K562 (cell line): Measurements from ENCODE around the gene C13orf42. TPM values are rescaled to one million over a fixed set of nuclear protein-coding genes. Genes with fewer than 3 reads are reported as not detected.

Experiments
- ATAC-seq: fragments of 200-7000 bp; cut with Tn5 transposase; 3 replicates; pipeline ENCODE4 v1.9.1; 2020; ENCODE audit warnings: moderate library complexity
- BruUV-seq: library from RNA; stranded (reverse); fragments of 400-500 nt; replicated peaks from 2 replicates; lab custom pipeline; 2021; lab: Mats Ljungman, UMichigan
- CTCF ChIA-PET: fragments of 300-600 bp; formaldehyde crosslinking; extraction: SDS; loops from one replicate; lab custom pipeline; 2021; ENCODE audit warnings: low intra/inter-chr PET ratio; lab: Yijun Ruan, JAX
- POLR2A ChIA-PET: fragments of 300-600, 350-650 bp; sonication (Branson Sonifier 250); formaldehyde crosslinking; extraction: SDS; loops from one replicate; lab custom pipeline; 2021; ENCODE audit warnings: antibody characterized with exemption, inconsistent platforms; lab: Yijun Ruan, JAX
- DNase-seq, 4 experiments: peaks; one replicate each; pipeline versions ENCODE4 v3.0.0 to v3.0.0-alpha.2; 2011 to 2018; ENCODE audit warnings: low spot score in 3 of 4, mixed read lengths in 3 of 4; ENCODE audit errors: extremely low read depth in 1 of 4
- FAIRE-seq: peaks from 2 replicates; lab custom pipeline; 2011; peaks lifted over from hg19 to GRCh38; lab: Jason Lieb, UNC
- H2AFZ ChIP-seq: 2 replicates; pipeline ENCODE4 v1.6.0; 2011; ENCODE audit warnings: low read depth, low read length, control low read depth, inconsistent platforms
- H3K27ac ChIP-seq: fragments of 200-600 bp; 3 replicates; pipeline ENCODE4 v1.8.0; 2011; ENCODE audit warnings: low read depth, mild to moderate bottlenecking, control low read depth, inconsistent platforms, low read length, moderate library complexity, mixed read lengths; ENCODE audit errors: extremely low read depth
- H3K27me3 ChIP-seq, 2 experiments: fragments of 300-600 bp in 1 of 2; 2 replicates in 1 of 2; 3 replicates in 1 of 2; pipeline versions ENCODE4 v1.6.0 to v1.8.0; 2011; ENCODE audit warnings: inconsistent platforms in 2 of 2, low read length in 2 of 2, mild to moderate bottlenecking in 1 of 2, mixed read lengths in 1 of 2, moderate library complexity in 1 of 2; ENCODE audit not compliant: control insufficient read depth in 2 of 2, insufficient read depth in 2 of 2
- H3K36me3 ChIP-seq: fragments of 300-600 bp; 3 replicates; pipeline ENCODE4 v1.8.0; 2011; ENCODE audit warnings: mild to moderate bottlenecking, low read length, inconsistent platforms; ENCODE audit not compliant: control insufficient read depth, insufficient read depth
- H3K4me1 ChIP-seq, 2 experiments: fragments of 200-600 bp in 1 of 2; replicated peaks in 1 of 2; 2 replicates in 1 of 2; 3 replicates in 1 of 2; pipeline versions ENCODE4 v1.5.1 to v1.8.0; 2011; ENCODE audit warnings: inconsistent platforms in 2 of 2, low read length in 2 of 2, mild to moderate bottlenecking in 1 of 2, mixed read lengths in 1 of 2, moderate library complexity in 1 of 2; ENCODE audit not compliant: control insufficient read depth in 2 of 2, insufficient read depth in 2 of 2
- H3K4me2 ChIP-seq: 2 replicates; pipeline ENCODE4 v1.6.1; 2011; ENCODE audit warnings: low read length, control low read depth, inconsistent platforms, mixed read lengths; ENCODE audit not compliant: insufficient read depth
- H3K4me3 ChIP-seq: fragments of 200-600 bp; sonication (generic), shearing (Covaris generic); 2 replicates; pipeline ENCODE4 v1.5.1; 2016; ENCODE audit warnings: control low read depth, inconsistent platforms
- H3K79me2 ChIP-seq: fragments of 200-600 bp; 3 replicates; pipeline ENCODE4 v1.8.0; 2011; ENCODE audit warnings: low read length, inconsistent platforms; ENCODE audit not compliant: control insufficient read depth, insufficient read depth
- H3K9ac ChIP-seq, 2 experiments: 2 replicates each; pipeline versions ENCODE4 v1.6.0 to v1.6.1; 2011; ENCODE audit warnings: low read depth in 2 of 2, low read length in 2 of 2, control low read depth in 1 of 2, inconsistent platforms in 1 of 2, mild to moderate bottlenecking in 1 of 2, mixed read lengths in 1 of 2; ENCODE audit not compliant: insufficient read depth in 1 of 2
- H3K9me1 ChIP-seq: one replicate; pipeline ENCODE4 v1.6.0; 2011; ENCODE audit warnings: inconsistent platforms, mild to moderate bottlenecking, low read length, moderate library complexity; ENCODE audit not compliant: control insufficient read depth, insufficient read depth
- H3K9me3 ChIP-seq: replicated peaks from 2 replicates; pipeline ENCODE4 v1.5.1; 2011; ENCODE audit warnings: low read depth, low read length, inconsistent platforms; ENCODE audit not compliant: control insufficient read depth, insufficient read depth
- H4K20me1 ChIP-seq: replicated peaks from 2 replicates; pipeline ENCODE4 v1.6.1; 2011; ENCODE audit warnings: low read length, inconsistent platforms, mixed read lengths; ENCODE audit not compliant: control insufficient read depth, insufficient read depth
- CHCHD3 ChIP-seq: fragments of 250-450 bp; sonication (Bioruptor Pico); IDR thresholded peaks from 2 replicates; pipeline ENCODE4 v2.1.2; 2022; ENCODE audit warnings: mild to moderate bottlenecking
- ELF1 ChIP-seq: fragments of 200-800 bp; sonication (Bioruptor generic); IDR thresholded peaks from 2 replicates; pipeline ENCODE4 v1.6.1; 2016; ENCODE audit warnings: missing genetic modification characterization, missing compliant biosample characterization
- L3MBTL2 ChIP-seq: fragments of 450-650 bp; IDR thresholded peaks from 2 replicates; pipeline ENCODE4 v1.6.1; 2016; ENCODE audit warnings: mild to moderate bottlenecking, moderate library complexity
- MAFK ChIP-seq: IDR thresholded peaks from 2 replicates; pipeline ENCODE4 v1.6.1; 2011; ENCODE audit warnings: low read length, improper control_type of control experiment
- MYNN ChIP-seq, 2 experiments: sonication (generic); formaldehyde crosslinking in 1 of 2; IDR thresholded peaks; 2 replicates each; pipeline versions ENCODE4 v1.5.0 to v1.6.1; 2016 to 2020; ENCODE audit warnings: antibody characterized with exemption in 1 of 2, missing genetic modification reagents in 1 of 2
- SUPT5H ChIP-seq: fragments of 450-650 bp; IDR thresholded peaks from 2 replicates; pipeline ENCODE4 v1.6.1; 2016
- ZKSCAN8 ChIP-seq: fragments of 200-800 bp; sonication (Bioruptor generic); IDR thresholded peaks from 2 replicates; pipeline ENCODE4 v1.6.1; 2016; ENCODE audit warnings: missing genetic modification characterization, missing compliant biosample characterization
- ZNF232 ChIP-seq: sonication (generic); formaldehyde crosslinking; IDR thresholded peaks from 2 replicates; pipeline ENCODE4 v1.8.0; 2022; ENCODE audit warnings: mild to moderate bottlenecking, missing genetic modification reagents
- ZSCAN29 ChIP-seq: fragments of 450-650 bp; IDR thresholded peaks from 2 replicates; pipeline ENCODE4 v1.6.1; 2017
- WGBS: fragments of 100-300 bp; shearing (Covaris generic); methylation state at CpG from one replicate; pipeline ENCODE4 v1.1.6; 2016; ENCODE audit warnings: low coverage, mixed read lengths; ENCODE audit not compliant: insufficient coverage; ENCODE audit errors: missing lambda C conversion rate; 5-methylcytosine and 5-hydroxymethylcytosine counted together
- in situ Hi-C: fragments of 300-500 bp; cut with MboI; formaldehyde crosslinking; loops from 4 replicates; pipeline ENCODE4 v1.15.0; 2018; ENCODE audit warnings: inconsistent platforms, mixed read lengths
- intact Hi-C: fragments of 100-400 bp; cut with micrococcal nuclease; formaldehyde crosslinking; loops from 2 replicates; pipeline ENCODE4 v1.14.2; 2022
- polyA plus RNA-seq, 8 experiments: library from polyadenylated mRNA; depleted of rRNA in 4 of 8; stranded (reverse) in 5 of 8; unstranded in 3 of 8; fragments of >200 nt; fragmentation: Nextera tagmentation in 2 of 8; fragmentation: Illumina TruSeq in 1 of 8; extraction: Ambion mirVana in 2 of 8; extraction: Trizol in 1 of 8; gene quantifications; 2 replicates each; pipeline versions ENCODE4 v1.2.1 to v1.2.3, GENCODE V29; 2011 to 2014; ENCODE audit warnings: inconsistent platforms in 1 of 8, missing spikeins in 1 of 8
- total RNA-seq, 7 experiments: library from RNA; depleted of rRNA in 6 of 7; stranded (reverse); fragments of >200 nt in 6 of 7; fragmentation: Illumina TruSeq in 2 of 7; extraction: Trizol in 2 of 7; gene quantifications; 2 replicates each; pipeline versions ENCODE4 v1.2.1 to v1.2.3, GENCODE V29; 2011 to 2021; ENCODE audit warnings: low replicate concordance in 1 of 7

The C13orf42 gene
- total and polyA plus RNA-seq, 9 of the 15 experiments (the other 6 are each of a cell fraction or from before 2014, with no cell fraction given): 0.18 TPM; not detected in 8

DNA sequence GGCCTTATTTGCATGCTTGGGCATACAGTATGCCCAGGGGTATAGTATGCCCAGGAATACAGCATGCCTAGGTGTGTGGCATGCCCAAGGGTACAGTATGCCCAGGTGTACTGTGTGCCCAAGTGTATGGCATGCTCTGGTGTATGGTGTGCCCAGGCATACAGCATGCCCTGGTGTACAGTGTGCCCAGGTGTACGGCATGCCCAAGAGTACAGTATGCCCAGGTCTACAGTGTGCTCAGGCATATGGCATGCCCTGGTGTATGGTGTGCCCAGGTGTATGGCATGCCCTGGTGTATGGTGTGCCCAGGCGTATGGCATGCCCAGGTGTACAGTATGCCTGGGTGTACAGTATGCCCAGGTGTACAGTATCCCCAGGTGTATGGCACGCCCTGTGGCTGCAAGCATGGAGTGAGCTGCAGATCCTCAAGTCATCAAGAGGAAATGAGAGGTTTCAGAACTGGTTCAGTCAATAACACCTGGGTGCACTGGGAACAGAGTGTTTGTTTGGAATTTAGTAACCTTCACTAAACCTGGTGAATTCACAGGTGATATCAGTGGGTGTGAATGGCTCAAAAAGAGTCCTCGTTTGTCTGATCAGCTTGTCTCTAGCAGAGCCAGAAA is 7.8 kb upstream of the C13orf42 start:
- no peaks in the 10 kb centered on the region for H3K9me3 ChIP-seq
- in situ Hi-C loops (no loop called here), intact Hi-C loops (no loop called here)
- ChIA-PET POLR2A (no interaction called here), CTCF (no interaction called here)
- no peak overlapping the region for H3K9ac ChIP-seq
- no peak overlapping the region for H3K27ac ChIP-seq
- no peak overlapping the region for H3K4me2 ChIP-seq
- whole genome bisulfite sequencing: 0% methylated on average over 2 of the region's 4 CpGs
- H2AFZ ChIP-seq: no peak overlapping the region
- H3K9me1 ChIP-seq: no peaks in the 10 kb centered on the region
- no peaks in the 10 kb centered on the region for H4K20me1 ChIP-seq
- BruUV-seq: no TSS peak
- no peak for DNase-seq
- no peak for FAIRE-seq
- H3K27me3 ChIP-seq: no peaks in the 10 kb centered on the region
- no peaks in the 10 kb centered on the region for H3K4me1 ChIP-seq
- no peak for ATAC-seq
- H3K36me3 ChIP-seq: no peaks in the 10 kb centered on the region
- TF ChIP-seq L3MBTL2: no peak
- TF ChIP-seq CHCHD3 (CRISPR knock-in tag): no peak
- no peak for TF ChIP-seq ZNF232 (CRISPR knock-in tag)
- TF ChIP-seq SUPT5H: no peak
- no peak for TF ChIP-seq MAFK
- no peak for TF ChIP-seq ELF1
- TF ChIP-seq ZKSCAN8 (CRISPR knock-in tag): no peak
- TF ChIP-seq ZSCAN29: no peak
- no peak for TF ChIP-seq MYNN (IDR thresholded peaks at IDR 0.05)
- no peak for TF ChIP-seq MYNN (CRISPR knock-in tag; IDR thresholded peaks at IDR 0.05)
- no peak overlapping the region for H3K4me3 ChIP-seq
- no peaks in the 10 kb centered on the region for H3K79me2 ChIP-seq
